Mucosa of rectum (tissue), 2 donors: ENCODE data around the gene SLC6A11.

Experiments used
- H3K27ac ChIP-seq, 2 donors: one replicate each; pipeline ENCODE4 v1.7.0; 2013; ENCODE audit warnings: inconsistent platforms in 2 of 2, low read depth in 2 of 2, low read length in 2 of 2
- H3K27me3 ChIP-seq, 2 donors: one replicate each; pipeline ENCODE4 v1.7.0; 2013; ENCODE audit warnings: low read length in 2 of 2; ENCODE audit not compliant: control insufficient read depth in 2 of 2, insufficient read depth in 2 of 2
- H3K36me3 ChIP-seq, 2 donors: one replicate each; pipeline ENCODE4 v1.7.0; 2013; ENCODE audit warnings: low read length in 2 of 2; ENCODE audit not compliant: control insufficient read depth in 2 of 2, insufficient read depth in 2 of 2
- H3K4me1 ChIP-seq, 2 donors: one replicate each; pipeline ENCODE4 v1.7.0; 2013; ENCODE audit warnings: low read length in 2 of 2, mild to moderate bottlenecking in 1 of 2; ENCODE audit not compliant: control insufficient read depth in 2 of 2, insufficient read depth in 2 of 2
- H3K4me3 ChIP-seq, 2 donors: one replicate each; pipeline ENCODE4 v1.7.0; 2013; ENCODE audit warnings: low read length in 2 of 2
- H3K9ac ChIP-seq, 2 donors: one replicate each; pipeline ENCODE4 v1.7.0; 2013; ENCODE audit warnings: low read length in 2 of 2, low read depth in 1 of 2, mild to moderate bottlenecking in 1 of 2
- H3K9me3 ChIP-seq, 2 donors: one replicate each; pipeline ENCODE4 v1.7.0; 2013; ENCODE audit warnings: low read length in 2 of 2; ENCODE audit not compliant: control insufficient read depth in 2 of 2
- donor health status: healthy.
- donor health status: Normal muscosa, but diverticular disease.

Gene SLC6A11

DNA sequence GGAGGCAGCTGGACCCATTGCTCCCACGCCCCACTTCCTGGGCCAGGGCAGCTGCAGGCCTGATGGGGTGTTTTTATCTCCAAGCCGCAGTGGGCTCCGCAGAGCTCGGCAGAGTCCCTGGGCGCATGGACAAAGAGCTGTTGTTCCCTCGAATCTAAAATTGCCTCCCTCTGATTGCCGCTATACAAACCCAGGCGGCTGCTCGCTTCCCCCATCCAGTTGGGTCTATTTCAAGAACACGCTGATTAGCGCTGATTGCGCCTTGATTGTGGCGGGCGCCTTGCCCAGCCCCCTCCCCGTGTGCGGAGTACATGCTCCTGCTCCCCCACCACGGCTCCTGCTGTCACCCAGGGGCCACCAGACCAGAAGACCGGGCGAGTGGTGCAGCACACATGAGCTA, 133.2 kb downstream of the SLC6A11 start:
- peaks cover 0 to 4% of the 10 kb centered on the region in 2 donors for H3K27me3 ChIP-seq

DNA sequence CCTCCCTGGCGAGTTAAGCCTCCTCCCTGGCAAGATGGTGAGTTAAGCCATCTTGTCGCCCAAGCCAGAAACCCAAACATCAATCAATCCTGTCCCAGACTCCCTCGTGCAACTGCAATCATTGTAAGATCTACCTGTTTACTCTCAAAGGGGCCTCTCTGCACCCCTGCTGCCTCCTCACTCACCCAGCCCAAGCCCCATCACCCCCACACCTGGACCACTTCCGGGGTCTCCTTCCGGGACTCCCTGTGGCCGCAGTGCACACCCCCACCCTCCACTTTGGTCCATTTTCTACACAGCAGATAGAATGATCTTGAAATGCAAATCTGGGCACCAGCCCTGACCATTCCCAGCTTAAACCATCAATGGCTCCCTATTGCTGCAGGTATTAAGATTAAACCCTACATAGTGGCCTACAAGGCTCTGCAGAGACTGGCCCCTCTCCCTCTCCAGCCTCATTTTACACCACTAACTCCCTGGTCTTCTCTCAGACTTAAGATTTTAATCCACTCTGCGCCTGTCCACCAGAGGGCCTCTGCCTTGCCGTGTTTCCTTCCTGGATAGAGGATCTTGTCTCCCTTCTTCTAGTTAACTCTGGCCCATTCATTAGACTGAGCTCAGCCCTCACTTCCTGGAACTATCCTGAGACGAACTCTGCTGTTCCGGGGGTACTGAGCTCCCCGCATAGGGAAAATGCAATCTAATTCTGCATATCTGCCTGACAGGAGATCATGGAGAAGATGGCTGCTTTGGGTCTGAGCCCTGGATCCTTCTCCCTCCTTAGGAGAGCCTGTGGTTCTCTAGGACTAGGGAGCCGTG, 134.7 kb downstream of the SLC6A11 start:
- no peak overlapping the region for H3K4me3 ChIP-seq
- peaks cover 0 to 4% of the 10 kb centered on the region in 2 donors for H3K27me3 ChIP-seq
- no peaks in the 10 kb centered on the region for H3K4me1 ChIP-seq
- no peak overlapping the region for H3K27ac ChIP-seq
- H3K36me3 ChIP-seq, result no peaks in the 10 kb centered on the region
- H3K9ac ChIP-seq, result no peak overlapping the region
- H3K9me3 ChIP-seq, result no peaks in the 10 kb centered on the region

More for the DNA sequence above, 133.2 kb downstream of the SLC6A11 start:
- no peak overlapping the region for H3K9ac ChIP-seq
- H3K4me3 ChIP-seq, result no peak overlapping the region
- no peaks in the 10 kb centered on the region for H3K9me3 ChIP-seq
- H3K4me1 ChIP-seq, result no peaks in the 10 kb centered on the region
- no peaks in the 10 kb centered on the region for H3K36me3 ChIP-seq
- no peak overlapping the region for H3K27ac ChIP-seq

DNA sequence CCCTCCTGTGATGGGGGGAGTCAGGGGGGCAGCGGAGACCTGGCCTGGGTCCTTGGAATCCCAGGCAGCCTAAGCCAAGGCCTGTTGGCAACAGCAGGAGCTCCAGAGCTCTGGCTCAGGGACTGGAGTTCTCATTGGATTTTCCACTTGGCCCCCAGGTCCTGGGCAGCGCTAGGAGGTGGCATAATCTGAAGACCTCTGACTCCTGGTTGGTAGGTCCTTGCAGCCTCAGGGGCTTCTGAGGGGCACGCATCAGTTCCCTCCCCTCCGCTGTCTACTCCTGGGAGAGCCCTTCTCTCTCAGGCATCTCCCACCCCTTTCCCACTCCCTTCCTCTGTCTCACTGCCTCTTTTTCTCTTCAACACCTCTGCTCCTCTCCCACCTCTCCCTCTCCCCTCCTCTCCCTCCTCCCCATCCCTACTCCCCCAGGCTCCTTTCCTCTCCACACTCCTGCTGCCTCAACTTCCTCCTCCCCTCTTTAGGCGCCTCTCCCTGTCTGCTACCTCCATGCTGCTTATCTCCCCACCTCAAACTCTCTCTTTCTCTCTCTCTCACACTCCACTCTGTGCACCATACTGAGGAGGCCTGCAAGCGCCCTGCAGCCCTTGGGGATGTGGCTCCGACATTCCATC, 135.4 kb downstream of the SLC6A11 start:
- no peak overlapping the region for H3K4me3 ChIP-seq
- H3K9ac ChIP-seq, result no peak overlapping the region

DNA sequence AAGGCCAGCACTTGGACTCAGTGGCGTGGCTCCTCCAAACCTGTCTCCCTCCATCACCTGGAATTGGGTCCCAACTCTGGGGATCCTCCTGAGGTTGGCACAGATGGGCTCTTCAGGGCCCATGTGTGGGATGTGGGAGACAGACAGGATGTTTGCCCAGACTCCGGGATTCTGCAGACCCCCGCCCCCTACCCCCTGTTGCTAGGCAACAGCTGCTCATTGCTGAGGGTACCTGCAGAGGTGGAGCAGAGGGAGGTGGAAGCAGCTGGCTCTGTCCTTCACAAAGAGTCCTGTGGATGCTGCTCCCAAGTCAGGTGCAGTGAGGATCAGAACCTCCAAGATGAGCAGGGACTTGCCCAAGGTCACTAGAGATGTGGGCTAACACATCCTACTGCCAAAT, 136.5 kb downstream of the SLC6A11 start:
- no peaks in the 10 kb centered on the region for H3K9me3 ChIP-seq
- peaks cover 0 to 4% of the 10 kb centered on the region in 2 donors for H3K27me3 ChIP-seq
- no peaks in the 10 kb centered on the region for H3K4me1 ChIP-seq
- H3K9ac ChIP-seq, result no peak overlapping the region
- no peak overlapping the region for H3K4me3 ChIP-seq
- H3K27ac ChIP-seq, result no peak overlapping the region
- H3K36me3 ChIP-seq, result no peaks in the 10 kb centered on the region

More for the DNA sequence above, 135.4 kb downstream of the SLC6A11 start:
- Histone ChIP-seq H3K9me3 (no peaks in the 10 kb centered on the region), H3K36me3 (no peaks in the 10 kb centered on the region), H3K27ac (no peak overlapping the region), H3K27me3 (peaks cover 0 to 4% of the 10 kb centered on the region in 2 donors), H3K4me1 (no peaks in the 10 kb centered on the region)

DNA sequence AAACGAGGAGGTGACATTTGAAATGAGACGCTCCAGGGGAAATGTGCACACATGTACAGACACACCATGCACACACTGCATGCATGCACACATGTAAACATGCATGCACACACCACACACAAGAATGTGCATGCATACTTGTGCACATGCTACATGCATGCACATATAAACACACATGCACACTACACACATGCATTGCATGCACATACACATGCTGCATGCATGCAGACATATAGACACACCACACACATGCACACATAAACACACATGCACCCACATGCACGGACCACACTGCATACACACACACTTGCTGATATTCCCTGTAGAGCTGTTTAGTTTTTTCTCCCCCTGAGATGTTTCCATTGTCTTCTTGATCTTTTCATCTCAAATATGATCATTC, 138.7 kb downstream of the SLC6A11 start:
- Histone ChIP-seq H3K36me3 (no peaks in the 10 kb centered on the region), H3K9me3 (no peaks in the 10 kb centered on the region), H3K27me3 (no peaks in the 10 kb centered on the region), H3K4me1 (no peaks in the 10 kb centered on the region), H3K27ac (no peak overlapping the region), H3K4me3 (no peak overlapping the region), H3K9ac (no peak overlapping the region)

DNA sequence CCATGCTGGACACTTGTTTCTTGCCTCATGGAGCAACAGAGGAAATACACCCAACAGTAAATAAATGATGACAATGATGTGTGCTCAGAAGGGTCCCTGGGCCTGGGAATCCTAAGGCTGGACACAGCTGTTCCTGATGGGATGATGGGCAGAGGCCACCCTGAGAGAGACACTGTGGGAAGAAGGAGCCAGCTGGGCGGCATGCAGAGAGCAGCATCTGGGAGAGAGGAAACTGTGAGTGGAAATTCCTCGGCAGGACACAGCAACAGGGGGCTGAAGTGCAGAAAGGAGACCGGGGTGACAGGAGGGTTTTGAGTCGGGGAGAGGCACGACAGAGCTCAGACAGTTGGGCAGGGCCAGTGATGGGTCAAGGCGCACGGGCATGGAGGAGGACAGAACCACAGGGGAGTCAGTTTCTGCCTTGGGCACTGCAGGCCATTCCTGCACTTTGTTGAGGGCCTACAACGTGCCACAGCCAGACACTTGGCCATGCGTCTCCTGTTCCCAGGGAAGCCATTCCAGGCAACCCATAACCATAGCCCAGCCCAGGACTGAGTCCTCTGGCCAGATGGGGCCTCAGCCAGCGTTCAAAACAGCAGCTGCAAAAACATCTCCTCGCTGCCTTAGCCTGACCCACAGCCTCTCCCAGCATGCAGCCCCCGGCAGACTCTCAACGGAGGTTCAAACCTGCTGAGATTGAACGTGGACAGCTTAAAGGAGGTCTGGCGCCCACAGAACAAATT, 139.9 kb downstream of the SLC6A11 start:
- no peaks in the 10 kb centered on the region for H3K9me3 ChIP-seq
- no peaks in the 10 kb centered on the region for H3K27me3 ChIP-seq
- no peak overlapping the region for H3K9ac ChIP-seq
- H3K4me3 ChIP-seq, result no peak overlapping the region
- no peaks in the 10 kb centered on the region for H3K4me1 ChIP-seq
- H3K36me3 ChIP-seq, result no peaks in the 10 kb centered on the region
- no peak overlapping the region for H3K27ac ChIP-seq

DNA sequence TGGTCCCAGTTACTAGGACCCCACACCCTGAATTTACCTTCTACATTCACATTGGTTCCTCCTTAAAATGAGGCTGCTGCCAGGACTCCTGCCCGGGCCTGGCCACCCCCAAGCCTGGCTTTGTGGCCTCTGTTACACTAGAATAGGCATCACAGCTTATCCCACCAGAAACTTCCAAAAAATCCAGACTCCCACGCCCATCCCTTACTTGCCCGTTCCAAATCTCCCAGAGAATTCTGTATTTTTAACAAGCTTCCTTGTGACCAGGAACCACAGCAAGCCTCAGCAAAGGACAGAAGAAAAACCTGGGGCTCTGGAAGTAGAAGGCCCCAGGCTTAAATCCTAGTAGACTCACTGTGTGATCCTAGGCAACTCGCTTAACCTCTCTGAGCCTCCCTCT, 140.5 kb downstream of the SLC6A11 start:
- Histone ChIP-seq H3K27ac (no peak overlapping the region), H3K4me3 (no peak overlapping the region), H3K27me3 (no peaks in the 10 kb centered on the region), H3K9ac (no peak overlapping the region), H3K36me3 (no peaks in the 10 kb centered on the region), H3K9me3 (no peaks in the 10 kb centered on the region), H3K4me1 (no peaks in the 10 kb centered on the region)

DNA sequence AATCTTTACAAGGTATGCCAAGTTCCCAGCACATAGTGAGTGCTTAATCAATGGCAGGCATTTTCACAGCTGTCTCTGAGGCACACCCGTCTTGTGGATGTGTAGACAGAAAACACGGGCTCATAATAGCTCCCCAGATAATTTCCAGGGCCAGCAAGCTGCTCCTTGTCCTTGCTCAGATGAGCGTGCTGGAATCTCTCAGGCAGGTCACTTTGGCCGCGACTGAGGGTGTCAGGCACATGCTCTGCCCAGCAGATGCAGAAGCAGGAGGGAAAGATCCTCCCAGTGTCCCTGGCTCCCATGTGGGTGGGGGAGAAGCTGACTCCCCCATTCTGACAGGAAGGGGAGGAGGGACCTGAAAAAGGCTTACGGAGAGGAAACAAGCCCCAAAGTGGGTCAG, 141.0 kb downstream of the SLC6A11 start:
- Histone ChIP-seq H3K27me3 (no peaks in the 10 kb centered on the region), H3K36me3 (no peaks in the 10 kb centered on the region), H3K27ac (no peak overlapping the region), H3K9me3 (no peaks in the 10 kb centered on the region), H3K4me1 (no peaks in the 10 kb centered on the region), H3K9ac (no peak overlapping the region), H3K4me3 (no peak overlapping the region)

DNA sequence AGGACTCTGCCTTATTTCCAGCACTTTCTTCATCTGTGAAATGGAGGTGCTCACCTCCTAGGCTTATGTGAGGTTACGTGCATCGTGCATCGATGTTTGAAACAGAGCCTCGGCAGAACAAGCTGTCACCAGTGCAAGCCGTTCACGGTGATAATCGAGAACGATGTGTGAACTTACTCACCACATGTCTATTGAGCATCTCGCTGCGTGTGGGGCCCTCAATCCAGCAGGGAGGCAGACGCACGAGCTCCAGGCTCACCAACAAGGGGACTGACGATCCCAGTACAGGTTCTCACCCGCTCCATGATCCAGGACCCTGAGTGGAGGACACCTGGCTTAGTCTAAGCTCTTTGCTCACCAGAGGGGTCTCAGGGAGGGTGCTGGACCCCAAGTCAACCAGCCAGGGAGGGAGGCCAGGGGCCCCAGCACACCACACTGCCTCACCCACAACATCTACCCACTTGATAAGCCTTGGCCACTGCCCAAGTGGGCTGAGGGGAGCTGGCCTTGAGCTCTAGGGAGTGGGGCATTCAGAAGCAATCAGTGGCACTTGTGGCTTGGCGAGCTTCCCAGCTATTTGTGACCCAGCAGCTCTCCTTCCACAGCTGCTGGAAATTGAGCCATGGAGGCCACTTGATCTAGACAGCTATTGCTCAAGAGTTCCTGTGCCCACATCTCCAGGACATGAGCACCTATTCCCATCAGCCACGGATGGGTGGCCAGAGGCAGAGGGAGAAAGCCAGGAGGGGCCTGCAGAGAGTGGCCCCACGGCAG, 142.1 kb downstream of the SLC6A11 start:
- Histone ChIP-seq H3K4me1 (no peaks in the 10 kb centered on the region), H3K4me3 (no peak overlapping the region), H3K9ac (no peak overlapping the region), H3K27me3 (no peaks in the 10 kb centered on the region), H3K27ac (no peak overlapping the region), H3K36me3 (no peaks in the 10 kb centered on the region), H3K9me3 (no peaks in the 10 kb centered on the region)
